Neural progenitor cell (in vitro differentiated cells): ENCODE results near the gene TENM3. TPM values are rescaled to one million over a fixed set of nuclear protein-coding genes. Genes with fewer than 3 reads are reported as not detected.

Experiments used
- DNase-seq: peaks from one replicate; pipeline ENCODE4 v3.0.0-alpha.2; 2016; ENCODE audit warnings: low spot score
- H2AFZ ChIP-seq: fragments of 200-600 bp; sonication (generic); replicated peaks from 2 replicates; pipeline ENCODE4 v1.6.1; 2016; ENCODE audit warnings: antibody characterized with exemption
- H3F3A ChIP-seq: fragments of 200-600 bp; sonication (generic); 2 replicates; pipeline ENCODE4 v1.6.1; 2016; ENCODE audit warnings: antibody characterized with exemption, low read depth
- H3K27ac ChIP-seq: fragments of 200-600 bp; sonication (generic); 2 replicates; pipeline ENCODE4 v1.5.1; 2016; ENCODE audit warnings: mild to moderate bottlenecking
- H3K27me3 ChIP-seq: fragments of 200-600 bp; sonication (generic); 2 replicates; pipeline ENCODE4 v1.6.1; 2016; ENCODE audit warnings: mild to moderate bottlenecking, moderate library complexity
- H3K36me3 ChIP-seq: fragments of 200-600 bp; sonication (generic); 2 replicates; pipeline ENCODE4 v1.5.1; 2016
- H3K4me1 ChIP-seq: fragments of 200-600 bp; sonication (generic); 2 replicates; pipeline ENCODE4 v1.6.1; 2016; ENCODE audit warnings: mixed run types
- H3K4me2 ChIP-seq: fragments of 200-600 bp; sonication (generic); 2 replicates; pipeline ENCODE4 v1.6.1; 2016
- H3K4me3 ChIP-seq: fragments of 200-600 bp; sonication (generic); 2 replicates; pipeline ENCODE4 v1.5.1; 2016
- H3K79me2 ChIP-seq: fragments of 200-600 bp; sonication (generic); 2 replicates; pipeline ENCODE4 v1.6.1; 2016; ENCODE audit warnings: low read depth
- H3K9ac ChIP-seq: fragments of 200-600 bp; sonication (generic); 2 replicates; pipeline ENCODE4 v1.6.1; 2016
- H3K9me3 ChIP-seq: fragments of 200-600 bp; sonication (generic); 2 replicates; pipeline ENCODE4 v1.5.1; 2016; ENCODE audit warnings: low read depth
- H4K20me1 ChIP-seq: fragments of 200-600 bp; sonication (generic); 2 replicates; pipeline ENCODE4 v1.6.1; 2016; ENCODE audit warnings: low read depth
- H3K27ac Mint-ChIP-seq: 3 replicates; pipeline ENCODE4 v1.8.0; 2021; ENCODE audit warnings: mixed read lengths
- H3K27me3 Mint-ChIP-seq: 2 replicates; pipeline ENCODE4 v1.8.0; 2022; ENCODE audit warnings: low read depth, mild to moderate bottlenecking, inconsistent platforms, moderate library complexity, mixed read lengths; ENCODE audit not compliant: insufficient read depth
- H3K36me3 Mint-ChIP-seq: 3 replicates; pipeline ENCODE4 v1.8.0; 2021; ENCODE audit warnings: mixed read lengths
- H3K4me1 Mint-ChIP-seq: 3 replicates; pipeline ENCODE4 v1.8.0; 2021; ENCODE audit warnings: mixed read lengths
- H3K4me3 Mint-ChIP-seq: 3 replicates; pipeline ENCODE4 v1.8.0; 2021; ENCODE audit warnings: mild to moderate bottlenecking, moderate library complexity, mixed read lengths
- H3K9me3 Mint-ChIP-seq: 3 replicates; pipeline ENCODE4 v1.8.0; 2020; ENCODE audit warnings: mixed read lengths
- CTCF ChIP-seq: fragments of 200-600 bp; sonication (generic); IDR thresholded peaks from 2 replicates; pipeline ENCODE4 v1.5.1; 2017; ENCODE audit warnings: antibody characterized with exemption, mild to moderate bottlenecking
- EZH2 ChIP-seq: fragments of 200-600 bp; sonication (generic); IDR thresholded peaks from 2 replicates; pipeline ENCODE4 v1.6.1; 2017; ENCODE audit warnings: antibody characterized with exemption, mild to moderate bottlenecking, moderate library complexity
- EZH2phosphoT487 ChIP-seq: fragments of 200-600 bp; sonication (generic); IDR thresholded peaks from 2 replicates; pipeline ENCODE4 v1.6.1; 2017; ENCODE audit warnings: antibody characterized with exemption
- total RNA-seq: library from RNA; depleted of rRNA; stranded (reverse); fragments of >200 nt; gene quantifications from 2 replicates; pipeline ENCODE4 v1.2.3, GENCODE V29; 2015; ENCODE audit warnings: low replicate concordance

The TENM3 gene
- total RNA-seq, 1 donor from 2014 or later, result 78.7 TPM

DNA sequence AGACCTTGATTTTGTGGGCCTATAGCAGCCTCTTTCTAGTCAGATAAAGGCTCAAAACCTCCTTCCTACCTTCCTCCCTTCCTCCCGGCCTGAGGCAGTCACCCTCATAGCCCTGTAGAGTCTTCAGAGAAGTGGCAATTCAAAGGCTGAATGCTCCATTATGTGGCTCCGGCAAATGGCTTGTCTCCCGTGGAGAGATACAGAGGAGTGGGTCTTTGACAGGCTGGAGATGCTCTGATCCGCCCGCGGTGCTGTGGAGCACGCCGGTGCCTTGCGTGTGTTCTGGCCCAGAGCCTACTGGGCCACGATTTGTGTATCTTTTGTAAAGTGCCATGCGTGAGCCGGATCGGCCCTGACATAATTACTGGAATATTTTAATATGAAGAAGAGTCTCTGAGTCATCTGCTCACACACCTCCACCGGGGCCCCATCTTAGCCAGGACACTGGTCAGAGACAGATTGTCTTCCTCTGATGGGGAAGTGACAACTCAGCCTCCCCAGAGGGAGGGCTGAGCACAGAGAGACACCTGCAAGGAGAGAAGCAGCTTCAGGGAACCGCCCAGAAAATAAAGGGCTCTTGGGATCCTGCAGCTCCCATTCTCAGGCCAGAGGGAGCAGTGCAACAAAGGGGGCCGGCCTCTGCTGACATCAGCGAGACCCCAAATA is 585.3 kb downstream of the TENM3 start:
- H3K27me3 Mint-ChIP-seq, result peaks cover 8% of the 10 kb centered on the region
- Histone ChIP-seq H3K27ac (no peak overlapping the region), H3K4me1 (peaks cover 27% of the 10 kb centered on the region), H3K4me3 (no peak overlapping the region), H4K20me1 (no peaks in the 10 kb centered on the region), H3K36me3 (no peaks in the 10 kb centered on the region), H3K9ac (no peak overlapping the region), H3F3A (peaks cover 16% of the 10 kb centered on the region), H3K27me3 (no peaks in the 10 kb centered on the region), H3K4me2 (peak overlapping the region; percentile 24), H3K9me3 (no peaks in the 10 kb centered on the region), H3K79me2 (no peaks in the 10 kb centered on the region), H2AFZ (peak overlapping the region; percentile 10)
- DNase-seq, result peak; percentile 70
- no peak overlapping the region for H3K4me3 Mint-ChIP-seq
- peaks cover 4% of the 10 kb centered on the region for H3K9me3 Mint-ChIP-seq
- peak overlapping the region; percentile 86 for H3K27ac Mint-ChIP-seq
- H3K36me3 Mint-ChIP-seq, result no peaks in the 10 kb centered on the region
- peaks cover 44% of the 10 kb centered on the region for H3K4me1 Mint-ChIP-seq
- TF ChIP-seq CTCF (peak; percentile 4), EZH2 (no peak), EZH2phosphoT487 (no peak)

- H4K20me1 ChIP-seq, result no peaks in the 10 kb centered on the region
- peaks cover 4% of the 10 kb centered on the region for H3K9me3 Mint-ChIP-seq
Measured at GRCh38 chr4:182829196-182829595, 586.0 kb downstream of the TENM3 start.

GRCh38 chr4:182831376-182831775 is 588.2 kb downstream of the TENM3 start:
- no peak for DNase-seq
- H3K9me3 ChIP-seq, result no peaks in the 10 kb centered on the region
- H2AFZ ChIP-seq, result no peak overlapping the region
- peaks cover 8% of the 10 kb centered on the region for H3K27me3 Mint-ChIP-seq
- no peak for TF ChIP-seq EZH2phosphoT487
- no peak for TF ChIP-seq CTCF
- no peak for TF ChIP-seq EZH2
- H4K20me1 ChIP-seq, result no peaks in the 10 kb centered on the region
- no peak overlapping the region for H3K4me3 Mint-ChIP-seq
- peaks cover 16% of the 10 kb centered on the region for H3F3A ChIP-seq
- H3K36me3 ChIP-seq, result no peaks in the 10 kb centered on the region
- H3K9me3 Mint-ChIP-seq, result peaks cover 4% of the 10 kb centered on the region
- no peak overlapping the region for H3K27ac Mint-ChIP-seq
- H3K27me3 ChIP-seq, result no peaks in the 10 kb centered on the region
- H3K4me1 Mint-ChIP-seq, result peaks cover 29% of the 10 kb centered on the region
- peaks cover 19% of the 10 kb centered on the region for H3K4me1 ChIP-seq
- H3K79me2 ChIP-seq, result no peaks in the 10 kb centered on the region
- no peak overlapping the region for H3K4me2 ChIP-seq
- no peak overlapping the region for H3K9ac ChIP-seq
- H3K36me3 Mint-ChIP-seq, result no peaks in the 10 kb centered on the region
- no peak overlapping the region for H3K27ac ChIP-seq
- no peak overlapping the region for H3K4me3 ChIP-seq

More at GRCh38 chr4:182829196-182829595, 586.0 kb downstream of the TENM3 start:
- no peaks in the 10 kb centered on the region for H3K36me3 ChIP-seq
- peaks cover 27% of the 10 kb centered on the region for H3K4me1 ChIP-seq
- no peaks in the 10 kb centered on the region for H3K79me2 ChIP-seq
- no peak overlapping the region for H3K4me3 ChIP-seq
- H3K9ac ChIP-seq, result no peak overlapping the region
- Mint-ChIP-seq H3K4me1 (peaks cover 41% of the 10 kb centered on the region), H3K4me3 (no peak overlapping the region), H3K36me3 (no peaks in the 10 kb centered on the region), H3K27me3 (peaks cover 8% of the 10 kb centered on the region), H3K27ac (peak overlapping the region; percentile 86)
- peaks cover 16% of the 10 kb centered on the region for H3F3A ChIP-seq
- DNase-seq, result no peak
- TF ChIP-seq CTCF (no peak), EZH2phosphoT487 (no peak)
- no peak overlapping the region for H3K27ac ChIP-seq
- H3K9me3 ChIP-seq, result no peaks in the 10 kb centered on the region
- peak overlapping the region; percentile 24 for H3K4me2 ChIP-seq
- peak overlapping the region; percentile 10 for H2AFZ ChIP-seq
- H3K27me3 ChIP-seq, result no peaks in the 10 kb centered on the region
